ENCODE data around the gene ZNF664. TPM values are rescaled to one million over a fixed set of nuclear protein-coding genes. Genes with fewer than 3 reads are reported as not detected.
A peak's percentile ranks its signal among the peaks of the same experiment; 100 is the strongest.

The ZNF664 gene
- total RNA-seq, 1 experiment from 2014 or later: 124 TPM

- Histone ChIP-seq H3K9me3 (ENCODE audit: control insufficient read depth in 1 of 2, insufficient read depth in 1 of 2, low read depth in 1 of 2, low read length in 2 of 2) (no peaks in the 10 kb centered on the region), H3K27ac (ENCODE audit: low read depth, low read length) (no peak overlapping the region), H3K9me2 (ENCODE audit: insufficient read depth) (no peaks in the 10 kb centered on the region), H3K79me2 (ENCODE audit: insufficient read depth, low read length) (no peaks in the 10 kb centered on the region), H3K4me2 (ENCODE audit: low read length) (no peak overlapping the region), H4K20me1 (ENCODE audit: insufficient read depth) (no peaks in the 10 kb centered on the region), H3K27me3 (ENCODE audit: insufficient read depth, low read length) (no peaks in the 10 kb centered on the region), H3K36me3 (ENCODE audit: control insufficient read depth in 1 of 2, insufficient read depth in 2 of 2, low read length in 2 of 2) (no peaks in the 10 kb centered on the region), H3K4me1 (ENCODE audit: control insufficient read depth in 1 of 2, insufficient read depth in 2 of 2, low read length in 2 of 2) (peaks cover 0 to 19% of the 10 kb centered on the region in 2 experiments; a peak in 2 of 4 replicates), H2AFZ (ENCODE audit: low read depth, low read length, poor library complexity, severe bottlenecking) (no peak overlapping the region), H3K4me3 (replicated peaks in 1 of 2; ENCODE audit: low read depth in 1 of 2, low read length in 2 of 2) (no peak overlapping the region), H3K9ac (ENCODE audit: low read length) (no peak overlapping the region)
- ATAC-seq (no peak), DNase-seq (ENCODE audit: low read depth, low spot score) (no peak)
- ChIA-PET CTCF (interaction anchor here (1.3 to 1.6 kb wide), 3 partner anchors 17 to 286 kb away, joined by 3 to 9 read pairs (median 4); no protein-coding TSS in a partner anchor), POLR2A (no interaction called here), RAD21 (ENCODE audit: low non-redundant PET in 1 of 2, low total read pairs in 2 of 2, uncharacterized antibody in 2 of 2, unreplicated experiment in 2 of 2) (no interaction called here)
- no peak for TF ChIP-seq ELF1 (IDR thresholded peaks at IDR 0.05; ENCODE audit: borderline replicate concordance, low read depth)
- TF ChIP-seq ZNF274 (IDR thresholded peaks at IDR 0.05; ENCODE audit: low read depth, low read length): no peak
- TF ChIP-seq, protein P1, sequence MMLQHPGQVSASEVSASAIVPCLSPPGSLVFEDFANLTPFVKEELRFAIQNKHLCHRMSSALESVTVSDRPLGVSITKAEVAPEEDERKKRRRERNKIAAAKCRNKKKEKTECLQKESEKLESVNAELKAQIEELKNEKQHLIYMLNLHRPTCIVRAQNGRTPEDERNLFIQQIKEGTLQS (IDR thresholded peaks at IDR 0.05): no peak
- no peak for TF ChIP-seq POLR2AphosphoS5 (IDR thresholded peaks at IDR 0.05; ENCODE audit: low read depth, low read length)
- no peak for TF ChIP-seq POLR2A (IDR thresholded peaks at IDR 0.05; ENCODE audit: borderline replicate concordance, extremely low read depth, insufficient read depth, insufficient read length)
- intact Hi-C loops (cut with micrococcal nuclease): loop anchor here (10.0 kb wide), 1 partner anchor 524 kb away; no protein-coding TSS in a partner anchor
- no TSS peak for BruUV-seq (replicated peaks)
These were observed 58.0 kb downstream of the ZNF664 start for GRCh38 chr12:124031058-124031457.

DNA sequence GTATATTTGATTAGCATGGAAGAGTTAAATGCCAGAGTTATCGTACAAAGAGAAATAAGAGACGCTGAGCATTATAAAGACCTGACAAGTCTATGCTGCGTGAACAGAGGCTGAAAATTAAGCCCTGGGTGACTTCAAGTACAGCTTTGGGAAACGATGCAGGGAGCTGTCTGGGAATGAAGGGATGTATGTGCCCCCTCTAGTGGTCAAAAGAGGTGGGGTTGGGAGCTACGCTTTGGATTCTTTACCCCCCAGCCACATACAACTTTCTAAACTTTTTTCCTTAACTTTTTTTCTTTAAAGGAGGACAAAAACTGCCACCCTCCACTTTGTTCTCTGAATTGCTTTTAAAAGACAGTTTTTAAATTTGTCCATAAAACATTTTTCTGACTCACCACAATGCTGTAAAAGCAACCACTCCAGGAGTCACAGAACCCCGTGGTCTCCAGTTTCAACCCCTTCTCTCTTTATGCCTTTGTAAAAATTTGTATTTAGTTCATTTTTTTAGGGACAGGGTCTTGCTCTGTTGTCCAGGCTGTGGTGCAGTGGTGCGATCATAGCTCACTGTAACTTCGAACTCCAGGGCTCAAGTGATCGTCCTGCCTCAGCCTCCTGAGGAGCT, 59.4 kb downstream of the ZNF664 start:
- no peak overlapping the region for H3K4me2 ChIP-seq (ENCODE audit: low read length)
- no peak overlapping the region for H3K4me3 ChIP-seq (replicated peaks in 1 of 2; ENCODE audit: low read depth in 1 of 2, low read length in 2 of 2)
- H3K9ac ChIP-seq (ENCODE audit: low read length): no peak overlapping the region
- BruUV-seq (replicated peaks): no TSS peak
- intact Hi-C loops (cut with micrococcal nuclease): loop anchor here (1.0 to 10.0 kb wide), 2 partner anchors 231 to 522 kb away; no protein-coding TSS in a partner anchor
- H3K36me3 ChIP-seq (ENCODE audit: control insufficient read depth in 1 of 2, insufficient read depth in 2 of 2, low read length in 2 of 2): no peaks in the 10 kb centered on the region
- ChIA-PET RAD21 (ENCODE audit: low non-redundant PET in 1 of 2, low total read pairs in 2 of 2, uncharacterized antibody in 2 of 2, unreplicated experiment in 2 of 2) (interaction anchor here (1.1 kb wide), 2 partner anchors 17 to 21 kb away, joined by 3 read pairs; no protein-coding TSS in a partner anchor), CTCF (interaction anchor here (0.8 to 2.0 kb wide), 24 partner anchors 9 to 739 kb away, joined by 3 to 9 read pairs (median 4); no protein-coding TSS in a partner anchor), POLR2A (no interaction called here)
- ATAC-seq: peak; percentile 84
- H3K9me2 ChIP-seq (ENCODE audit: insufficient read depth): no peaks in the 10 kb centered on the region
- peak; percentile 19 for DNase-seq (ENCODE audit: low read depth, low spot score)
- H4K20me1 ChIP-seq (ENCODE audit: insufficient read depth): no peaks in the 10 kb centered on the region
- no peak overlapping the region for H2AFZ ChIP-seq (ENCODE audit: low read depth, low read length, poor library complexity, severe bottlenecking)
- H3K27ac ChIP-seq (ENCODE audit: low read depth, low read length): no peak overlapping the region
- no peaks in the 10 kb centered on the region for H3K9me3 ChIP-seq (ENCODE audit: control insufficient read depth in 1 of 2, insufficient read depth in 1 of 2, low read depth in 1 of 2, low read length in 2 of 2)
- TF ChIP-seq REST (IDR thresholded peaks at IDR 0.05; ENCODE audit: low read depth): no peak
- TF ChIP-seq SIN3A (IDR thresholded peaks at IDR 0.05; ENCODE audit: low read depth): no peak
- peak; percentile 79 for TF ChIP-seq RAD21 (IDR thresholded peaks at IDR 0.05; ENCODE audit: low read depth)
- TF ChIP-seq CTCF (IDR thresholded peaks at IDR 0.05 in 2 of 3, conservative IDR thresholded peaks at IDR 0.05 in 1 of 3; ENCODE audit: borderline replicate concordance in 1 of 3, insufficient read depth in 1 of 3, low read depth in 2 of 3, low read length in 2 of 3): peak; percentile 73 to 90 (median 87); a peak in 5 of 6 replicates
- TF ChIP-seq TCF7L2 (IDR thresholded peaks at IDR 0.05; ENCODE audit: borderline replicate concordance, extremely low read depth, insufficient read depth, insufficient read length): no peak
- no peak for TF ChIP-seq EZH2phosphoT487 (IDR thresholded peaks at IDR 0.05; ENCODE audit: borderline replicate concordance)
- no peak for TF ChIP-seq ZNF274 (IDR thresholded peaks at IDR 0.05; ENCODE audit: low read depth, low read length)
- H3K4me1 ChIP-seq (ENCODE audit: control insufficient read depth in 1 of 2, insufficient read depth in 2 of 2, low read length in 2 of 2): peaks cover 0 to 6% of the 10 kb centered on the region in 2 experiments; a peak in 1 of 4 replicates
- H3K27me3 ChIP-seq (ENCODE audit: insufficient read depth, low read length): no peaks in the 10 kb centered on the region
- H3K79me2 ChIP-seq (ENCODE audit: insufficient read depth, low read length): no peaks in the 10 kb centered on the region

All from HCT116 (cell line).